ENCODE data around the gene VSTM2B.

The VSTM2B gene

GRCh38 chr19:29497241-29497640 is 28.6 kb upstream of the VSTM2B start:
- DNase-seq: no peak

GRCh38 chr19:29497686-29498436 is 27.9 kb upstream of the VSTM2B start:
- no peak for DNase-seq

GRCh38 chr19:29499261-29499920 is 26.4 kb upstream of the VSTM2B start:
- DNase-seq: no peak

GRCh38 chr19:29499921-29500590 is 25.7 kb upstream of the VSTM2B start:
- no peak for DNase-seq

GRCh38 chr19:29501816-29502580 is 23.8 kb upstream of the VSTM2B start:
- DNase-seq: no peak

GRCh38 chr19:29502581-29502850 is 23.3 kb upstream of the VSTM2B start:
- DNase-seq: no peak

GRCh38 chr19:29503140-29503758 is 22.5 kb upstream of the VSTM2B start:
- DNase-seq: no peak

GRCh38 chr19:29503785-29504184 is 22.0 kb upstream of the VSTM2B start:
- no peak for DNase-seq

GRCh38 chr19:29504454-29504853 is 21.3 kb upstream of the VSTM2B start:
- no peak for DNase-seq

- DNase-seq: no peak
These were observed 20.5 kb upstream of the VSTM2B start for GRCh38 chr19:29505097-29505824.

- no peak for DNase-seq
These were observed 19.2 kb upstream of the VSTM2B start for GRCh38 chr19:29506619-29506911.

GRCh38 chr19:29507081-29507860 is 18.5 kb upstream of the VSTM2B start:
- DNase-seq: no peak

GRCh38 chr19:29508181-29508580 is 17.6 kb upstream of the VSTM2B start:
- no peak for DNase-seq

- DNase-seq: no peak
These were observed 16.3 kb upstream of the VSTM2B start for GRCh38 chr19:29509456-29509855.

GRCh38 chr19:29510701-29511265 is 15.0 kb upstream of the VSTM2B start:
- DNase-seq: no peak

GRCh38 chr19:29511768-29512167 is 14.0 kb upstream of the VSTM2B start:
- no peak for DNase-seq

GRCh38 chr19:29512748-29513147 is 13.0 kb upstream of the VSTM2B start:
- DNase-seq: no peak

GRCh38 chr19:29514525-29515232 is 11.1 kb upstream of the VSTM2B start:
- no peak for DNase-seq

- DNase-seq: no peak
These were observed 10.6 kb upstream of the VSTM2B start for GRCh38 chr19:29515233-29515619.

GRCh38 chr19:29515706-29516357 is 10.0 kb upstream of the VSTM2B start:
- no peak for DNase-seq

Data from stimulated activated naive CD4-positive, alpha-beta T cell treated with Interleukin-2 at 50 U/mL for 16 hours (primary cell).